ENCODE data around the gene CD58.

GRCh38 chr1:116571215-116571919 is 541 bp upstream of the CD58 start:
- TF ChIP-seq CTCF (IDR thresholded peaks at IDR 0.05) = no peak
- no peak for TF ChIP-seq POLR2AphosphoS5 (IDR thresholded peaks at IDR 0.05)

Data from suprapubic skin (tissue), 3 donors.